Activated CD4-positive, alpha-beta memory T cell treated with anti-CD3 and anti-CD28 coated beads for 36 hours (primary cell): ENCODE results near the gene MPL. TPM values are rescaled to one million over a fixed set of nuclear protein-coding genes. Genes with fewer than 3 reads are reported as not detected.

Experiments
- CTCF ChIA-PET: fragments of 350-600 bp; sonication (Branson Sonifier 250); formaldehyde crosslinking; loops from one replicate; lab custom pipeline; 2021; ENCODE audit warnings: antibody characterized with exemption, inconsistent platforms; lab: Charles Lee
- POLR2A ChIA-PET: fragments of 350-600 bp; sonication (Branson Sonifier 250); formaldehyde crosslinking; loops from one replicate; lab custom pipeline; 2021; ENCODE audit warnings: antibody characterized with exemption; lab: Charles Lee
- DNase-seq: peaks from one replicate; pipeline ENCODE4 v3.0.0-alpha.2; 2020
- H3K27ac Mint-ChIP-seq: one replicate; pipeline ENCODE4 v1.8.0; 2021; ENCODE audit warnings: mixed read lengths
- H3K27me3 Mint-ChIP-seq: one replicate; pipeline ENCODE4 v1.8.0; 2021; ENCODE audit warnings: mixed read lengths
- H3K36me3 Mint-ChIP-seq: one replicate; pipeline ENCODE4 v1.8.0; 2021; ENCODE audit warnings: mixed read lengths
- H3K4me1 Mint-ChIP-seq: one replicate; pipeline ENCODE4 v1.8.0; 2021; ENCODE audit warnings: low read depth, mixed read lengths
- H3K4me3 Mint-ChIP-seq: one replicate; pipeline ENCODE4 v1.8.0; 2021; ENCODE audit warnings: mild to moderate bottlenecking, mixed read lengths
- H3K9me3 Mint-ChIP-seq: one replicate; pipeline ENCODE4 v1.8.0; 2021; ENCODE audit warnings: mixed read lengths
- intact Hi-C: fragments of 100-400 bp; cut with micrococcal nuclease; formaldehyde crosslinking; loops from one replicate; pipeline ENCODE4 v1.15.1; 2023
- total RNA-seq, 2 experiments: library from RNA; stranded (reverse); gene quantifications; one replicate each; pipeline ENCODE4 v1.2.3, GENCODE V29; 2021

The MPL gene
- total RNA-seq, 2 experiments from 2014 or later, result not detected

DNA sequence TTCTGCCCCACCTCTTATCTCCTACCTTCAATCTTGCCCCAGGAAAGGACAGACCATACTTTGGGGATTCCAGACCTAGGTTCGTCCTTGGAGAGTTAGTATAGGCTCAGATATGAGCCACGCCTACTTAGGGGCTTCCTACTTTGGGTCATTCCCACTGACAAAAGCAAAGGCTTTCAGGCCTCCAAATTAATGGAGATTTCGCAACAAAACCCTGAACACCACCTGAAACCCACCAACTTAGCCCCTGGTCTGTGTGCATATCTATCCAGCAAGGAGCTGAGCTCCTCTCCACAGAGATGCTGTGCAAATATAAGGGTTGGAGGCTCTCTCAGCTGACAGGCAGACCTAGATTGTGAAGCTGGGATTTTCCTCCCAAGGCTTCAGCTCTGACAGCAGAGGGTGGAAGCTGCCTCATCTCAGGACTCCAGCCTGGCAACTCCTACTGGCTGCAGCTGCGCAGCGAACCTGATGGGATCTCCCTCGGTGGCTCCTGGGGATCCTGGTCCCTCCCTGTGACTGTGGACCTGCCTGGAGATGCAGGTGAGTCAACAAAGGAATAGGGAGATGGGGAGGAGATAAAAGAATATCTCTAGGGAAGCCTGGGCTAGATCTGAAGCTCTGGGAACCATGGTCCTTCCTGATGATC is 2.1 kb downstream of the MPL start:
- Mint-ChIP-seq H3K9me3 (no peaks in the 10 kb centered on the region), H3K4me3 (no peak overlapping the region), H3K27me3 (no peaks in the 10 kb centered on the region), H3K27ac (no peak overlapping the region), H3K4me1 (no peaks in the 10 kb centered on the region), H3K36me3 (no peaks in the 10 kb centered on the region)
- ChIA-PET POLR2A (no interaction called here), CTCF (no interaction called here)
- intact Hi-C loops, result no loop called here
- no peak for DNase-seq

DNA sequence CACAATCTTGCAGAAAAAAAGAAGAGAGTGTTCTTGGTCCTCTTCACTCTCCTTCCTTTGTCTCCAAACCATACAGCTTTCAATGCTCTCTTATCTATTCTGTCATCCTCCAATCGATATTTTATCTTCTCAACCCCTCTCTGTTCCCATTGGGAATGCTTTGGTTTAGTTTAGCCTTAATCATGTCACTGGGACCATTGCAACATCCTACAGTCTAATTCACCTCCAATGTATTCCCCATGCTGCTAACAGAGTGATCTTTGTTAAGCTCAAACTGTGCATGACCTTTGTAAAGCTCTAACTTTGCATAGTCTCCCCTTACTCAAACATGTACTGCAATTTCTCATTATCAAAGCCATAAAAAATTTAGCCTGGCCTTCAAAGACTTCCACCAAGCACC is 2.9 kb downstream of the MPL start:
- ChIA-PET POLR2A (no interaction called here), CTCF (no interaction called here)
- H3K4me3 Mint-ChIP-seq, result no peak overlapping the region
- no peaks in the 10 kb centered on the region for H3K27me3 Mint-ChIP-seq
- H3K27ac Mint-ChIP-seq, result no peak overlapping the region
- H3K9me3 Mint-ChIP-seq, result no peaks in the 10 kb centered on the region
- DNase-seq, result no peak
- no peaks in the 10 kb centered on the region for H3K4me1 Mint-ChIP-seq
- intact Hi-C loops, result no loop called here
- H3K36me3 Mint-ChIP-seq, result no peaks in the 10 kb centered on the region

DNA sequence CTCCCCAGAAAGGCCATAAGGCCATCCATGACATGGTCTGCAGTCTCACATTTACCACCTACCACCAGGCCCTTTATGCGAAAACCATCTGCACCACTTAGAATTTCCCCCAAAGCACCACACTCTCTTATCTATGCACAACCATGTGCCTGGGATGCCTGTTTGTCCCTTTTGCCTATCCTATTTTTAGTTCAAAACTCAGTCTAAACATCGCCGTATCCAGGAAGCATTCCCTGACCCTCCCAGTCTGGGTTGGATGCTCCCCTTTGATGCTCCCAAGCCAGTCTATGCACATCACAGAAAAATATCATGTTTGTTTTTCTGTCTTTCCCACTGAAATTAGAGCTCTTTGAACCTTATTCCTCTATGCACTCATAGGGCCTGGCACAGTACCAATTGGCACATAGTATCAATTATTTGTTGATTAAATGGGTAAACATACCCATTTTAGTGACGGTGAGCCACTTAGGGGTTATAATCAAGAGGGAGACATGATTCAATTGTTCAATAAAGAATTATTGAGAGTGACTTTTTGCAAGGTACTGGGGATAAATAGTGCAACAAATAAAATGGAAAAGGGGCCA is 6.7 kb downstream of the MPL start:
- no peak overlapping the region for H3K27ac Mint-ChIP-seq

DNA sequence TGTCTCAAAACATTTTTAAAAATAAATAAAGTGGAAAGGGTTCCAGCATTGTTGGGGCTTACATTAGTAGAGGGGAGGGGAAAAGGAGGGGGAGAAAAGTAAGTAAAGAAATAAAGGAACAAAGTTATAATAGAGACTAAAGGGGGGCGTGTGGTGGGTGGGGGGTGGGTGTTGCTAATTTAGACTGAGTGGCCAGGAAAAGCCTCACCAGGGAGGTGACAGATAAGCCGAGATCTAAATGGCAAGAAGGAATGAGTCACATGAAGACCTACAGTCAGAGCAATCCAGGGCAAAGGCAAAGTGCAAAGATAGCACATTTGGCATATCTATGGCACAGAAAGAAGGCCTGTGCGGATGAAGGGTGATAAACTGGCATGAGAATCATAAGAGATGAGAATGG is 7.5 kb downstream of the MPL start:
- H3K9me3 Mint-ChIP-seq, result no peaks in the 10 kb centered on the region
- H3K27me3 Mint-ChIP-seq, result no peaks in the 10 kb centered on the region
- intact Hi-C loops, result no loop called here
- DNase-seq, result no peak
- no peak overlapping the region for H3K27ac Mint-ChIP-seq
- no peaks in the 10 kb centered on the region for H3K36me3 Mint-ChIP-seq
- H3K4me3 Mint-ChIP-seq, result no peak overlapping the region
- peaks cover 2% of the 10 kb centered on the region for H3K4me1 Mint-ChIP-seq
- POLR2A ChIA-PET, result no interaction called here
- CTCF ChIA-PET, result no interaction called here

More for the DNA sequence above, 6.7 kb downstream of the MPL start:
- CTCF ChIA-PET, result no interaction called here
- no peaks in the 10 kb centered on the region for H3K36me3 Mint-ChIP-seq
- H3K4me3 Mint-ChIP-seq, result no peak overlapping the region
- DNase-seq, result no peak
- POLR2A ChIA-PET, result no interaction called here
- intact Hi-C loops, result no loop called here
- no peaks in the 10 kb centered on the region for H3K9me3 Mint-ChIP-seq
- no peaks in the 10 kb centered on the region for H3K27me3 Mint-ChIP-seq
- peaks cover under 1% of the 10 kb centered on the region for H3K4me1 Mint-ChIP-seq

DNA sequence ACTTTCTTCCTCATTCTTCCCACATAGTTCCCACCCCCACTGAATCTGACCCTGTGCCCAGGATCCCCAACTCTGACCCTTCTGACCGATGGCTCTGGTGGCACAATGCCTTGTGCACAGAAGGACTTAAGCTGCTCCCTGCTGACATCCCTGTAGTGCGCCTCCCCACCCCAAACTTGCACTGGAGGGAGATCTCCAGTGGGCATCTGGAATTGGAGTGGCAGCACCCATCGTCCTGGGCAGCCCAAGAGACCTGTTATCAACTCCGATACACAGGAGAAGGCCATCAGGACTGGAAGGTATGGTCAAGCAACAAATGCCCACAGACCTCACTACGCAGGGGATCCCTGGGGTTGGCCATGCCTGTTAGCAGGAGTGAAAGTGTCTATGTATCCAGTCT is 9.0 kb downstream of the MPL start:
- Mint-ChIP-seq H3K4me3 (no peak overlapping the region), H3K4me1 (peaks cover 2% of the 10 kb centered on the region), H3K27ac (no peak overlapping the region), H3K27me3 (no peaks in the 10 kb centered on the region), H3K36me3 (no peaks in the 10 kb centered on the region), H3K9me3 (no peaks in the 10 kb centered on the region)
- no peak for DNase-seq
- ChIA-PET POLR2A (no interaction called here), CTCF (interaction anchor here (1.0 kb wide), 1 partner anchor 12 kb away, joined by 3 read pairs; the partner anchor contains the start of gene CDC20)
- intact Hi-C loops, result no loop called here

DNA sequence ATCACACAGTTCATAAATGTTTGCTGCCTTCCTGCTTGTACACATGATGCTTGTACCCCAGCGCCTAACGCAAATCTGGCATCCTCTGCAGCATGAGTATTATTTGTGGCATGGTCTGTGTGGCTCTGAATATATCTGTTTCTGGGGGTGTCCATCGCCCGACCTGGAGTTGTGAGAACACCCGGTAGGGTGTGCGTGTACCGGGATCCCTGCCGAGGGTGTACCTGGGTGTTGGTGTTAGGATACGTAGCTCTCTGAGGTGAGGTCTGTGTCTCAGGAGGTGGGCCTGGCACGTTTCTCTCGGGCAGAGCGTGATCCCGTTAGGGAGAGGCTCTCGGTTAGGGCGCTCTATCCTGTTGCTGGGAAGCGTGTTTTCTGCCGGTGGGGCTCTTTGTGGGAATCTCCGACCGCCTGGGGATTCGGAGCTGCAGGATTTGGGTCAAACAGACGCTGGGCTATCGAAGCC is 10.8 kb downstream of the MPL start:
- no peak for DNase-seq
- Mint-ChIP-seq H3K27ac (no peak overlapping the region), H3K9me3 (no peaks in the 10 kb centered on the region), H3K36me3 (no peaks in the 10 kb centered on the region), H3K4me3 (peak overlapping the region; percentile 12), H3K4me1 (peaks cover 2% of the 10 kb centered on the region), H3K27me3 (no peaks in the 10 kb centered on the region)
- ChIA-PET POLR2A (interaction anchor here (0.6 to 0.8 kb wide), 3 partner anchors 20 to 433 kb away, joined by 3 to 4 read pairs (median 4); partner anchors contain the start of gene HYI), CTCF (no interaction called here)
- intact Hi-C loops, result no loop called here

DNA sequence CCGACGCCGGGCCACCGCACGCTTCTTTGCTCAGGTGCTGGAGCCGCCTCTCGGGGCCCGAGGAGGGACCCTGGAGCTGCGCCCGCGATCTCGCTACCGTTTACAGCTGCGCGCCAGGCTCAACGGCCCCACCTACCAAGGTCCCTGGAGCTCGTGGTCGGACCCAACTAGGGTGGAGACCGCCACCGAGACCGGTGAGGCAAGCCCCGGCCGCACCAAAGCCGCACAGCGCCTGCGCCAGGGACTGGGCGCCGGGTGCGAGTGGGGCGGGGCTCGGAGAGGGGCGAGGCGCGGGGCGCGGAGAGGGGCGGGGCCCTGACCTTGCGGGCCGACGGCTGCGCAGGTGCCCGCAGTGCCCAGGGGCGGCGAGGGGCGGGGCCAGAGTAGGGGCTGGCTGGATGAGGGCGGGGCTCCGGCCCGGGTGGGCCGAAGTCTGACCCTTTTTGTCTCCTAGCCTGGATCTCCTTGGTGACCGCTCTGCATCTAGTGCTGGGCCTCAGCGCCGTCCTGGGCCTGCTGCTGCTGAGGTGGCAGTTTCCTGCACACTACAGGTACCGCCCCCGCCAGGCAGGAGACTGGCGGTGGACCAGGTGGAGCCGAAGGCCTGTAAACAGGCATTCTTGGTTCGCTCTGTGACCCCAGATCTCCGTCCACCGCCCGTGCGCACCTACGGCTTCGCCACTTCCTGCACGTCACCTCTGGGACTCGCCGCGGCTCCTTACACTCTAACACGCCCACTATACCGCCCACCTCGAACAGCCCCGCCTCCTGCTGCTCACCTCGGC is 11.4 kb downstream of the MPL start:
- Mint-ChIP-seq H3K27ac (peak overlapping the region; percentile 85), H3K4me3 (peak overlapping the region; percentile 74), H3K27me3 (no peaks in the 10 kb centered on the region), H3K36me3 (no peaks in the 10 kb centered on the region), H3K4me1 (peaks cover 2% of the 10 kb centered on the region), H3K9me3 (no peaks in the 10 kb centered on the region)
- ChIA-PET POLR2A (interaction anchor here (0.6 to 0.8 kb wide), 3 partner anchors 19 to 434 kb away, joined by 3 to 4 read pairs (median 4); partner anchors contain the start of gene HYI), CTCF (no interaction called here)
- intact Hi-C loops, result no loop called here
- DNase-seq, result peak; percentile 81

DNA sequence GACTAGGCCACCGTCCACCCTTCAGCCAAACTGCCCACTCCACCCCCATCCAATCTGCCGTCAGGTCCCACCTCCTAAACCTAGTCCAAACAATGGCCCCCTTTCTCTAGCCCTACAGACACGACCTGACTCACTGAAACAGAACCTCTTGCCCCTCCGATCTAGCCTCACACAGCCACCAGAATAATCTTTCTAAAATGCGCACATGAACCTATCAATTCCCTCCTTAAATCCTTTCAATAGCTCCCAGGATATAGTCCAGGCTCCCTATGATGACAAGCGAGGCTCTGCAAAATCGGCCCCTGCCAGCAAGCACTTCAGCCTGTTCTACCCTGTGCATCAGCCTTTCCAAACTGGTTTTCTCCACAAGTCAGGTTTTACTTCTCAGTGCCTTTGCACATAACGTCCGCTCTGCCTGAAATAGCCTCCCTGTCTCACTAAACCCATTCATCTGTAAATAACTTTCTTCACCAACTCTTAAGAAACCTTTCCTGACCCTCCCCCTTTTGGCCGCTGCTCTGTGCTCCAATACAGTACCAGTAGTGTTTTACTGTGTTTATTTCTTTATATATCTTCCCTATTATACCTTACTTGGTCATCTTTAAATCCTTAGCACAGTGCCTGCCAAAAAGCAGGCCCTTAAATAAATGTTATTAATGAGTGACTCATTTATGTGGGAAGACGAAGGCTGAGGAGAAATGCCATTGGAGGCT is 12.1 kb downstream of the MPL start:
- CTCF ChIA-PET, result no interaction called here
- peak overlapping the region; percentile 85 for H3K27ac Mint-ChIP-seq

DNA sequence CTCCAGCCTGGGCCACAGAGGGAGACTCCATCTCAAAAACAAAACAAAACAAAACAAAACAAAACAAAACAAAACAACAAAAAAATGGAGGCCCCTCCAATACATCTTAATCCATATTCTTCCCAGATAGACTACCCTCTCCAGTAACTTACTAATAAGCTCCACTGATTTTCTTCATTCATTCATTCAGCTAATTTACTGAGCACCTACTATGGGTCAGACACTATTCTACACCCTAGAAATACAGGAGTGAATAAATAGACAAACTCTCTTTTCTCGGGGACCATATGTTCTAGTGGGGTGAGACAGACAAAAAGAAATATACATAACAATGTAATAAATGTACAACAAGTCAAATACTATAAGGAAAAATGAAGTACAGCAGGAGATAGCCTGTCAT is 13.4 kb downstream of the MPL start:
- Mint-ChIP-seq H3K36me3 (peaks cover 2% of the 10 kb centered on the region), H3K27me3 (no peaks in the 10 kb centered on the region), H3K9me3 (no peaks in the 10 kb centered on the region), H3K4me3 (no peak overlapping the region), H3K27ac (no peak overlapping the region), H3K4me1 (peaks cover 2% of the 10 kb centered on the region)
- ChIA-PET CTCF (no interaction called here), POLR2A (interaction anchor here (1.4 kb wide), 1 partner anchor 9 kb away, joined by 3 read pairs; no protein-coding TSS in a partner anchor)
- no peak for DNase-seq
- intact Hi-C loops, result no loop called here

More for the DNA sequence above, 12.1 kb downstream of the MPL start:
- Mint-ChIP-seq H3K36me3 (no peaks in the 10 kb centered on the region), H3K4me1 (peaks cover 2% of the 10 kb centered on the region), H3K9me3 (no peaks in the 10 kb centered on the region), H3K27me3 (no peaks in the 10 kb centered on the region), H3K4me3 (peak overlapping the region; percentile 74)
- POLR2A ChIA-PET, result interaction anchor here (1.4 kb wide), 1 partner anchor 11 kb away, joined by 3 read pairs; no protein-coding TSS in a partner anchor
- DNase-seq, result no peak
- intact Hi-C loops, result no loop called here

DNA sequence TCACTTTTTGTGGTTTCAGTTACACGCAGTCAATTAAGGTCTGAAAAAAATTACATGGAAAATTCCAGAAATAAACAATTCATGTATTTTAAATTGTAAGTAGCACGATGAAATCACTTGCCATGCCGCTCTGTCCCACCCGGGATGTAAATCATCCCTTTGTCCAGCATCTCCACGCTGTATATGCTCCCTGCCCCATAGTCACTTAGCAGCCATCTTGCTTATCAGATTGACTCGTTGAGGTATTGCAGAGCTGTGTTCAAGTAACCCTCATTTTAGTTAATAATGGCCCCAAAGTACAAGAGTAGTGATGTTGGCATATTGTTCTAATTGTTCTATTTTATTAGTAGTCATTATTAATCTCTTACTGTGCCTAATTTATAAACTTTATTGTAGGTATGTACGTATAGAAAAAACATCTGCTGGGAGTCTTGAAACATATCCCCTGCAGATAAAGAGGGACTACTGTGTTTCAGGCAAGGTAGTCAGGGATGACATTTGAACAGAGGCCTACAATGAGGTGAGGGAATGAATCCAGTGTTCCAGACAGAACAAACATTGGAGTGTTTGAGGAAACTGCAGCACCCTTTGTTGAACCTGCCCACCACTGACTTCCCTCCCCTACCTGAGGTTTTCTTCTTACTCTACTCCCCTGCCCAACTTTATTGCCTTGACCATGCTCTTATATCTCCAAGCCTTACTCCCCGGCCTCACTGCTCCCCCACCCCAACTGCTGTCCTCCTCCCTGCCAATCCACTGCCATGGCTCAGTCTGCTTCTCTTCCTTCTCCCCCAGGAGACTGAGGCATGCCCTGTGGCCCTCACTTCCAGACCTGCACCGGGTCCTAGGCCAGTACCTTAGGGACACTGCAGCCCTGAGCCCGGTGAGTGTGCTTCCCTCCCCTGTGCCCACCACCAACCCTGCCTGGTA is 14.1 kb downstream of the MPL start:
- H3K9me3 Mint-ChIP-seq, result no peaks in the 10 kb centered on the region
- no peak overlapping the region for H3K4me3 Mint-ChIP-seq
- H3K27ac Mint-ChIP-seq, result no peak overlapping the region
- peaks cover 3% of the 10 kb centered on the region for H3K36me3 Mint-ChIP-seq
- H3K4me1 Mint-ChIP-seq, result peaks cover 2% of the 10 kb centered on the region
- ChIA-PET POLR2A (no interaction called here), CTCF (interaction anchor here (0.8 kb wide), 1 partner anchor 105 kb away, joined by 3 read pairs; no protein-coding TSS in a partner anchor)
- intact Hi-C loops, result no loop called here
- no peak for DNase-seq
- H3K27me3 Mint-ChIP-seq, result no peaks in the 10 kb centered on the region

DNA sequence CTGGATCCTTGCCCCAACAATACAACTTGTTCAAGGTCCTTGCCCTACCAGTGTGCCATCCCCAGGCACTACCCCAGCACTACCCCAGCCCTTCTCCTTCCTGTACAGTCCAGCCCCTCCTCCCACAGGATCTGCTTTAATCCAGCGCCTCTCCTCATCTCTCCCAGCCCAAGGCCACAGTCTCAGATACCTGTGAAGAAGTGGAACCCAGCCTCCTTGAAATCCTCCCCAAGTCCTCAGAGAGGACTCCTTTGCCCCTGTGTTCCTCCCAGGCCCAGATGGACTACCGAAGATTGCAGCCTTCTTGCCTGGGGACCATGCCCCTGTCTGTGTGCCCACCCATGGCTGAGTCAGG is 14.7 kb downstream of the MPL start:
- H3K4me3 Mint-ChIP-seq, result no peak overlapping the region
- H3K9me3 Mint-ChIP-seq, result no peaks in the 10 kb centered on the region
- intact Hi-C loops, result no loop called here
- CTCF ChIA-PET, result interaction anchor here (0.8 kb wide), 1 partner anchor 106 kb away, joined by 3 read pairs; no protein-coding TSS in a partner anchor
- no peak overlapping the region for H3K27ac Mint-ChIP-seq
- DNase-seq, result no peak
- peaks cover 3% of the 10 kb centered on the region for H3K36me3 Mint-ChIP-seq
- H3K4me1 Mint-ChIP-seq, result peaks cover 2% of the 10 kb centered on the region
- H3K27me3 Mint-ChIP-seq, result no peaks in the 10 kb centered on the region
- POLR2A ChIA-PET, result no interaction called here
